T-helper 2 cell treated with Interferon-gamma antibody and Interleukin-4, amounts not matched to agents 5 μg/mL and 100 μg/mL, for 36 hours (primary cell): ENCODE measurements around the gene ENOX1.

Experiments used
- DNase-seq: peaks from one replicate; pipeline ENCODE4 v3.0.0; 2021; ENCODE audit warnings: low spot score
- H3K27ac Mint-ChIP-seq: one replicate; pipeline ENCODE4 v1.8.0; 2021; ENCODE audit warnings: mild to moderate bottlenecking, mixed read lengths
- H3K27me3 Mint-ChIP-seq: one replicate; pipeline ENCODE4 v1.8.0; 2021; ENCODE audit warnings: low read depth, mixed read lengths
- H3K36me3 Mint-ChIP-seq: one replicate; pipeline ENCODE4 v1.8.0; 2021; ENCODE audit warnings: low read depth, mixed read lengths
- H3K4me1 Mint-ChIP-seq: one replicate; pipeline ENCODE4 v1.8.0; 2021; ENCODE audit warnings: low read depth, mixed read lengths
- H3K4me3 Mint-ChIP-seq: one replicate; pipeline ENCODE4 v1.8.0; 2022; ENCODE audit warnings: mild to moderate bottlenecking, moderate library complexity, mixed read lengths
- H3K9me3 Mint-ChIP-seq: one replicate; pipeline ENCODE4 v1.8.0; 2021; ENCODE audit warnings: mixed read lengths

Gene ENOX1

DNA sequence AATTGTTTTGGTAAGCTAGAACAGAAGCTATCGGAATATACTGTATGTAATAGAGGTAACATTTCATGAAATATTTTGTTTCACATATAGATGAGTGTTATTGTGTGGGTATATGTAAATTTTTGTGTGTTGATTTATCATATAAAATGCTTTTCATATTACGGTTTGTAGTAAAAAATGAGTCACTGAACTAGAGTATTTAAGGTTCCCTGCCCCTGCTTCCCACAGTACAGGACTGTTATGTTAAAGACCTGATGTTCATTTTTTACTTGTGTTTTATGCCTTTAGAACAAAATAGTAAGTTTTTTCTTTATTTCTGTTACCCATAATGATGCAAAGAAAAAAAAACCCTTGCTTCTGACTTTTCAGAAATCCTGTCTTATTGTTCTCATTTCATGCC is 243.4 kb downstream of the ENOX1 start:
- no peaks in the 10 kb centered on the region for H3K36me3 Mint-ChIP-seq
- H3K4me1 Mint-ChIP-seq: peaks cover 2% of the 10 kb centered on the region
- DNase-seq: no peak
- no peak overlapping the region for H3K4me3 Mint-ChIP-seq
- no peak overlapping the region for H3K27ac Mint-ChIP-seq
- H3K9me3 Mint-ChIP-seq: no peaks in the 10 kb centered on the region
- peaks cover 5% of the 10 kb centered on the region for H3K27me3 Mint-ChIP-seq

DNA sequence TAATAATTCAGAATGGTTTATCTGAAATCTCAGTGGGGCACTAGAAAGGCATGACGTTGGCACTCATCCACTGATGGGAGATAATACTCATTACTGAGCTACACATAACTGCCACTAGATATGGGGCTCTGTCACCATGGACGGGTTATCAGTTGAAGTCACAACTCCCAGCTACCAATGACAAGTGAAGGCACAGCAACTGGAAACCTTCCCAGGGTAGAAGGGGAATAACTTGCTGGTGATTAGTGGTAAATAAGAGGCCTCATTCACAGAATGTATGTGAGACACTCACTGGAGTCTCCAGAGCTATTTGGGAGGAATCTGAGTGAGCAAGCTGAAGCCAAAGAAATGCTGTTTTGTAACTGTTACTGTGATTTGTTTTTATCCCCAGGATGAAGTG is 249.6 kb downstream of the ENOX1 start:
- Mint-ChIP-seq H3K36me3 (no peaks in the 10 kb centered on the region), H3K4me1 (no peaks in the 10 kb centered on the region), H3K27ac (no peak overlapping the region), H3K9me3 (no peaks in the 10 kb centered on the region), H3K4me3 (no peak overlapping the region), H3K27me3 (peaks cover 3% of the 10 kb centered on the region)
- no peak for DNase-seq

DNA sequence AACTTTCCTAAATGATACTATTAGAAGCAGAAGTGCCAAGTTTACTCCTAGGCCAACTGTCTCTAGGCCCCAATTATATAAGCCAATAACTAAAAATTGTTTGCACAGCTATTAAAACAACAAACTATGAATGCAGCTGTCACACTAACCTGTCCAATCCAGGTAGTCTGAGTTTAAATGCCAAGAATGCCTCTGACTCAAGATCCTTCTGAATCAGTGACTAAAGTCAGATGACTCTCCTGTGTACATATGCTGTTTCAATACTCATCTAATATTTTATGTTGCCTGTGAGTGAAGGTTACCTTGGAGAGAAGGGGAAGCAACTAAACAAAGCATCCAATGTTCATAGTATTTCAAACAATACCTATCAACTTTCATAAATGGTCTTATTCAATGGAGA is 257.0 kb downstream of the ENOX1 start:
- no peaks in the 10 kb centered on the region for H3K27me3 Mint-ChIP-seq
- H3K4me1 Mint-ChIP-seq: no peaks in the 10 kb centered on the region
- no peaks in the 10 kb centered on the region for H3K36me3 Mint-ChIP-seq
- no peak overlapping the region for H3K27ac Mint-ChIP-seq
- DNase-seq: no peak
- H3K4me3 Mint-ChIP-seq: no peak overlapping the region
- H3K9me3 Mint-ChIP-seq: no peaks in the 10 kb centered on the region

DNA sequence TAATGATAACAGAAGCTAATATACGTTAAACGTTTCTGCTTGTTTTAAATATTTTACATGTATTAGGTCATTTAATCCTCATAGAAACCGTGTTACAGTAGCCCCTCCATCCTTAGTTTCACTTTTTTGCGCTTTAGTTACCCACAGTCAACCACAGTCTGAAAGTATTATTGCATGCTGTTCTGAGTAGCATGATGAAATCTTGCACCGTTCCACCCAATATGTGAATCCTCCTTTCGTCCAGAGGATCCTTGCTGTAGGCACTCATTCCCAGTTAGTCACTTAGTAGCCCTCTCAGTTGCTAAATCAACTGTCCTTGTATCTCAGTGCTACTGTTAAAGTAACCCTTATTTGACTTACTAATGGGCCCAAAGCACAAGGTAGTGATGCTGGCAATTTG is 257.8 kb downstream of the ENOX1 start:
- Mint-ChIP-seq H3K27ac (no peak overlapping the region), H3K4me3 (no peak overlapping the region), H3K36me3 (no peaks in the 10 kb centered on the region), H3K27me3 (no peaks in the 10 kb centered on the region), H3K9me3 (no peaks in the 10 kb centered on the region), H3K4me1 (no peaks in the 10 kb centered on the region)
- DNase-seq: no peak

DNA sequence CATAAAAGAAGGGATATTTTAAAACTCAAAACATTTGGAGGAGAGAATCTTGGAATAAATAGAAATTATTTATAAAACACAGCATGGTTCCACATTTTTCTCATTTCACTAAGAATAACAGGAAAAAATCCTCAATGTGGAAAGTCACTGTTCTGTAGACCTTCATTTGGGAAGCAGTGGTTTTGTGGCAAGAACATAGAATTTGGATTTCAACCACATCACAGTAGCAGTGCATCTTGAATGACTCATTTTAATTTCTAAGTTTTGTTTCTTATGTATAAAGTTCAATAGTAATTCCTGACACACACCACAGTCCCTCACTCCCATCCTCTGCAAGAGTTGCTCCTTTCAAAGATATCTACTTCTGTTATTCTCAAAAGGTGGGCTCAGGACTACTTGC is 264.0 kb downstream of the ENOX1 start:
- Mint-ChIP-seq H3K4me1 (no peaks in the 10 kb centered on the region), H3K4me3 (no peak overlapping the region), H3K27me3 (no peaks in the 10 kb centered on the region), H3K36me3 (no peaks in the 10 kb centered on the region), H3K9me3 (no peaks in the 10 kb centered on the region), H3K27ac (no peak overlapping the region)
- DNase-seq: no peak

DNA sequence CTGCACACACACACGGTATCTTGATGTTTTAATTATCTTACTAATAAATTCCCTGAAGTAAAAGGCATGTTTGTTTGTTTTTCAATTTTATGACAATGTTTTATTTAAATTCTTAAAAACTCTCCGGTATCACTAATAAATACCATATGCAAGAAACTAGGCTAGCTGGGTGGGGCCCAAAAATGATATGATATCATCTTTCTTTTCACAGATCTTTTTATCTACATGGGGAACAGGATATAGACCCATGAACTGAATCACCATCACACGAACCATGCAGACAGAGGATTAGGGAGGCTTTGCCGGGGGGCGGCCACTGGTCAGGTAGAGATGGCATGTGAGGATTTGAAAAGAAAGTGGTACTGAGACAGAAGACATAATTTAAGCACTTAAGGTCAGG is 266.4 kb downstream of the ENOX1 start:
- no peaks in the 10 kb centered on the region for H3K9me3 Mint-ChIP-seq

DNA sequence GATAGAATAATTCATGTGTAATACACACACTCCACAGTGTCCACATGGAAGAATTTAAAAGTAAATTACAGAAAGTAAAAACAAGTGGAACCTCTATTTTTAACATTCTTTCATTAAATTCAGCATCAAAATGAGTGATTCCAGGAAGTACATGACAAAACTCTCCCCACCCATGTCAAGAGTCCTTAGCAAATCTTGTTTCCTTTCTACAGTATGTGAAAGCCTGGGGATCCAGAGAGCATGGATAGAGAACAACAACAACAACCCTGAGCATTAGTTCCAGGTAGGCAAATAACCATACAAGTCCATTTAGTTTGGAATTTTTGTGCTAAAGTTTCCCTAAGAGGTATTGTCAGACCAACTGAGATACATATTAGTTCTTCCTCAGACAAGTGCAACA is 267.9 kb downstream of the ENOX1 start:
- DNase-seq: no peak

More for the DNA sequence above, 266.4 kb downstream of the ENOX1 start:
- no peak overlapping the region for H3K27ac Mint-ChIP-seq
- no peak for DNase-seq
- H3K27me3 Mint-ChIP-seq: no peaks in the 10 kb centered on the region
- no peaks in the 10 kb centered on the region for H3K36me3 Mint-ChIP-seq
- H3K4me3 Mint-ChIP-seq: no peak overlapping the region
- H3K4me1 Mint-ChIP-seq: no peaks in the 10 kb centered on the region

DNA sequence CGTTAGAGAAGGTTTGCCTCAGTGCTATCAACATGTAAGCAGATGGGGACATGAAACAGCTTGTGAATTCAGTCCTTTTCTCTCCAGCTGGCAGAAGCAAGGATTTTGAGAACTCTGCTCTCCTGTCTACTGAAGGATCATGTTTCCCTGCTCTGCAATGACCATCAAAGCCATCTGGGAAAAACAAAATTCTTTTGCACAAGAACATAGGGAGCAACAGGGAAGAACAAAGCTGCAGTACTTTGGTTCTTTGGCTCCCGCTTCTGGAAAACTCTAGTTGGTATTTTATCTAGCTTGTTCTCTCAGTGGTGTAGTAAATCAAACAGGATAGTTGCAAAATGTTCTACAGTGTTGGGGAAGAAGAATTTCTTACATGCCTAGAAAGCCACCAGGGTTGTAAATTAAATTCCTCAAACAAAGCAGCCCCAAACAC is 270.4 kb downstream of the ENOX1 start:
- no peaks in the 10 kb centered on the region for H3K9me3 Mint-ChIP-seq
- no peak for DNase-seq

More for the DNA sequence above, 267.9 kb downstream of the ENOX1 start:
- Mint-ChIP-seq H3K4me1 (no peaks in the 10 kb centered on the region), H3K36me3 (no peaks in the 10 kb centered on the region), H3K4me3 (no peak overlapping the region), H3K9me3 (no peaks in the 10 kb centered on the region), H3K27me3 (no peaks in the 10 kb centered on the region), H3K27ac (no peak overlapping the region)

DNA sequence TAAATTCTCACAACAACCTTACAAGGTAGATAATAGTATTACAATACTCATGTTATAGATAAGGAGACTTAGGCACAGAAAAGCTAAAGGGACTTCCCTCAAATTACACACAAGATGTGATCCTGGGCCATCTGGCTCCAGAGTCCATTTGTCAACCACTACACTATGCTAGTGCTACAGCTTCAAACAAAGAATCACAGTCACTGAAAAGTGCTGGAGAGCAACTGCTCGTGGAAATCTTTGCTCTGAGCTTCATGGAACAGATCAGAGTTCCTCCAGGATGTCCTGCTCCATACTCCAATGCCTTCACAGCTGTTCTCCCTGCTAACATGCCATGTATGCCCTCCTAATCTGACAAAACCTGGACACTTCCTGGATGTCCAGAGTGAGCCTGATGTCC is 271.2 kb downstream of the ENOX1 start:
- no peak for DNase-seq

More for the DNA sequence above, 270.4 kb downstream of the ENOX1 start:
- H3K4me3 Mint-ChIP-seq: no peak overlapping the region
- H3K4me1 Mint-ChIP-seq: no peaks in the 10 kb centered on the region
- no peaks in the 10 kb centered on the region for H3K36me3 Mint-ChIP-seq
- H3K27ac Mint-ChIP-seq: no peak overlapping the region
- H3K27me3 Mint-ChIP-seq: peaks cover 2% of the 10 kb centered on the region

DNA sequence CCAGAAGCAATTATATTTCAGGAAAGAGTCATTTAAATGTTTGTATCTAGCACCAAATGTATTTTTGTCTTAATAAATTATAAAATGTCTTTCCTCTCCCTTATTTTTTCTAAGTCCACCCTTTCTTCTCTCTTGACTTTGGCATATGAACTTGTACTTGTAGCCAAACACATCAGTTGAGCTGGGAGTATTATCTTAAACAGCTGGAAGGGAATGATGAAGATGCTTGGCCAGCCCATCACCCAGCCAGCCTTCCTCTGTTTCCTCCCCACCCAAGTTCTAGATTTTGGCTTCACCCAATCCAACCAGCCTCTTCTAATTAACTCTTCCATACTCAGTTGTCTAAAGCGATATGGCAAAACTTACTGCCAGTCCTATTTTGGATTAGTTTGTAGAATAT is 272.5 kb downstream of the ENOX1 start:
- no peak overlapping the region for H3K27ac Mint-ChIP-seq
- H3K4me1 Mint-ChIP-seq: no peaks in the 10 kb centered on the region
- no peak for DNase-seq
- H3K27me3 Mint-ChIP-seq: peaks cover 2% of the 10 kb centered on the region
- no peaks in the 10 kb centered on the region for H3K9me3 Mint-ChIP-seq
- no peak overlapping the region for H3K4me3 Mint-ChIP-seq
- no peaks in the 10 kb centered on the region for H3K36me3 Mint-ChIP-seq

More for the DNA sequence above, 271.2 kb downstream of the ENOX1 start:
- Mint-ChIP-seq H3K27ac (no peak overlapping the region), H3K27me3 (peaks cover 2% of the 10 kb centered on the region), H3K4me1 (no peaks in the 10 kb centered on the region), H3K9me3 (no peaks in the 10 kb centered on the region), H3K4me3 (no peak overlapping the region), H3K36me3 (no peaks in the 10 kb centered on the region)

DNA sequence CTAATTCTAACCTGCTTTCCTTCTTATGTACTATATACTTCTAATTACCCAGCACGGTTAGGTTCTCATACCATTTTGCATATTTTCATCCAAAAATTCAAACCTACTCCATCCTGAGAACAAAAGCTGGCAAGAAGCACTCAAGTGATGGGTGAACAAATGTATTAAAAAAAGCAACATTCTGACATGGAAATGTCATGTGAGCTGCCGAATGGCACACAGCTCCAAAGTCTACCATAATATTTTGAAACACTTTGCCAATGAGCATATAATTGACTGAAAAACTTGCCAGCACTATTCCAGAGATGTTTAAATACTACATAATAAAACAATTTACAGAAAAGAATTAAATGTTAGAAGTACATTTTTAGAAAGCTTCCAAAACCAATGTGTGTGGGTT is 274.6 kb downstream of the ENOX1 start:
- H3K9me3 Mint-ChIP-seq: no peaks in the 10 kb centered on the region
- H3K27me3 Mint-ChIP-seq: peaks cover 2% of the 10 kb centered on the region
- H3K27ac Mint-ChIP-seq: no peak overlapping the region
- H3K36me3 Mint-ChIP-seq: no peaks in the 10 kb centered on the region
- no peak for DNase-seq
- H3K4me1 Mint-ChIP-seq: no peaks in the 10 kb centered on the region
- H3K4me3 Mint-ChIP-seq: no peak overlapping the region

DNA sequence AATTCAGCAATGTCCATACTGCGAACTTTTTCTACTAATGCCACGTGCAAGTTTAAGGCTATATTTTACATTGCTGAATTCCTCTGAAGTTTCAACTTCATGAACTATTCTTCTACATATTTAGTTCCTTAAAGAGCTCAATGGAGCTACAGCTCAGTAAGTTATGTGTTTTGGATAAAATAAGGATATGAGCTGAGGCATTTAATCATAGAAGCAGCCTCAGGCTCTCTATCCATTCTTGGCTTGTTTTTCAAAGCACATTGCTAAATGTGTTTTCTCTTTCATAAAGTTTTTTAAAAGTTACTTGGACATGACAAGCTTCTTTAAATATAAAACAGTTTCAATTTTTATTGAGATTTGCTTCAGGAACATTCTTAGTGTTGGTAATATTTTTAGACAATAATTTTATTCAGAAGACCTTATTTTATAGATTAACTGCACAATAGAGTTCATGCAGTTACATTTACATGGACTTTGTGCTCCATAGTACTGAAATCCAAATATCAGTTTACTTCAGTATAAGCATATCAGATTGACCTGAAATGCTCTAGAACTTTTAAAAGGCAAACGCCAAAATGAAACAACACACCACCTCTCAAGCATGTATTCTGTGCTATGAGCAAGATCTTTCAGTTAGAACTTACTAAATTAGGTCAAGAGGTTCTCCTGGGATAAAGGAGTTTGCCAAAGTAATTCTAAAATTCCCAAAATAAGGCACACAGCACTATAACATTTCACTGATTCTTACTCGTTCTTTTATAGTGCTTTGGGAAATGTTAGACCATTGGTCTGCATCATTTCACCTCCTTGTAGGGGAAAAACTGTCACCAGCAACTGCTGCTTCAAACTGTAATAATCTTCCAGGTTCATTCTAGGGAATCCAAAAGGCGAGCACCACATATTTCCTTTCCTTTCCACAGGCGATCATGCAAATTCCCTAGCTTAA is 275.5 kb downstream of the ENOX1 start:
- DNase-seq: no peak
- Mint-ChIP-seq H3K4me1 (no peaks in the 10 kb centered on the region), H3K36me3 (no peaks in the 10 kb centered on the region), H3K4me3 (no peak overlapping the region), H3K9me3 (no peaks in the 10 kb centered on the region), H3K27me3 (peaks cover 2% of the 10 kb centered on the region), H3K27ac (no peak overlapping the region)

DNA sequence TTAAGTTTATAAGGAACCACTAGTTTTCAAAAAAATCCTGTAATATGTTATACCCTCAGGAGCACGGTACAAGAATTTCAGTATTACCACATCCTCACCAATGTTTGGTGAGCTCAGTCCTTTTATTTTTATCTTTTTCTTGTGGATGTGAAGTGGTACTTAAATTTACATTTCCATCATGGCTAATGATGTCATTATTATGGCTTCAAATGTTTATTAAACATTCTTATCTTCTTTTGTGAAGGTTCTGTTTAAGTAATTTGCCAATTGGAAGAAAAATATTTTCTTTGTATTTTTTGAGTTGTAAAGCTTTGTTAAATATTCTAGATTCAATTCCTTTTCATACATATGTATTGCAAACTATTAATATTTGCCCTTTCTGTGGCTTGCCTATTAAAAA is 291.0 kb downstream of the ENOX1 start:
- Mint-ChIP-seq H3K27ac (no peak overlapping the region), H3K27me3 (peaks cover 2% of the 10 kb centered on the region), H3K4me3 (no peak overlapping the region), H3K36me3 (no peaks in the 10 kb centered on the region), H3K9me3 (no peaks in the 10 kb centered on the region), H3K4me1 (no peaks in the 10 kb centered on the region)
- no peak for DNase-seq

DNA sequence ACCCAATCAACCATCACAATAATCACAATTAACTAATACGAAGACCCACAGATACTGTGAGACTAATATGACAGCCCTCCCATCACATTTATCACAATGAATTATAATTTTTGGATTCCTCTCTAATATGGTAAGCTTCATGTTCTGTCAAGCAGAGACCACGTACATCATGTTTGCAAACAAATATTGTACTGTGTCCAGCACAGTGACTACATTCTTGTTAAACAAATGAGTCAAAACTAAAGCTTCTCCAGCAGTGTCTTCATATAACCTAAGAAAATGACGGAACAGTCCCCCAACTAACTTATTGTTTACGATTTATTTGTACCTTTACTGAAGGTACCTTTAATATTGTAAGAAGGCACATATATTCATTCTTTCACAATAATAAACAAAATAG is 292.6 kb downstream of the ENOX1 start:
- Mint-ChIP-seq H3K36me3 (no peaks in the 10 kb centered on the region), H3K9me3 (no peaks in the 10 kb centered on the region), H3K27ac (no peak overlapping the region), H3K4me3 (no peak overlapping the region), H3K4me1 (no peaks in the 10 kb centered on the region), H3K27me3 (peaks cover 2% of the 10 kb centered on the region)
- no peak for DNase-seq
